NCI-H128 (cell line): ENCODE measurements around the gene MRNIP.
"Not testable (repeated sequence)": the region's sequence is repeated elsewhere in the genome, so short reads cannot be mapped to it uniquely, and the experiment has no call there.

Experiments used
- DNase-seq: peaks from one replicate; lab custom pipeline; 2025; ENCODE audit not compliant: unreplicated experiment; lab: John Stamatoyannopoulos, UW

Gene MRNIP

DNA sequence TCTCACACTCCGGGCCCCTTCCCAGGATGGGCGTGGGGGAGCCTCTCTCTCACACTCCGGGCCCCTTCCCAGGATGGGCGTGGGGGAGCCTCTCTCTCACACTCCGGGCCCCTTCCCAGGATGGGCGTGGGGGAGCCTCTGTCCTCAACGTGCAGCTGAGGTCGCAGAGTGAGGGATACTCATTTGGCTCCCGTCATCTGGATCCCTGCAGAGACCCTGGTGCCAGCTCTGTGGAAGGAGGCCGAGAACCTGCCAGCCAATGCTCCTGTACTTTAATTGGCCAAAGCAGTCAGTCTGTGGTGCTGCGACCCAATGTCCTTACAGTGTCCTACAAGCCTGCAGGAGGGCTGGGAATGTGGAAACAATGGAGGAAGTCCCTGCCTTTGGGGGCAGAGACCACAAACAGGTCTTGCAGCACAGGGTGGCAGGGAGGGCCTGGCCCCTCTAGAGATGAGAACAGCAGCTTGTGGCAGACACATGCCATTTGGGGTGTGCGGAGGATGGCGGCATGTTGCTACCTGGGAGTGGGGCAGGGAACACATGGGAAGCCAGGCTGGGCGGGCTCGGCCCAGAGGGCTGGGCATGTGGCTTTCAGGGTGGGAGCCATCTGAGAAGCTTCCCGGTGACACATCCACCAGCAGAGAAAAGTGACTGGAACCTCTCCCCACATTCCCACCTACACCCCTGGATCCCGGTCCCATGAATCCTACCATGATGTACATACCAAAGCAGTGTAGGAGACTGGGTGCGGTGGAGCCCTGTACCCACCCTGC is 13.6 kb upstream of the MRNIP start:
- no peak for DNase-seq

DNA sequence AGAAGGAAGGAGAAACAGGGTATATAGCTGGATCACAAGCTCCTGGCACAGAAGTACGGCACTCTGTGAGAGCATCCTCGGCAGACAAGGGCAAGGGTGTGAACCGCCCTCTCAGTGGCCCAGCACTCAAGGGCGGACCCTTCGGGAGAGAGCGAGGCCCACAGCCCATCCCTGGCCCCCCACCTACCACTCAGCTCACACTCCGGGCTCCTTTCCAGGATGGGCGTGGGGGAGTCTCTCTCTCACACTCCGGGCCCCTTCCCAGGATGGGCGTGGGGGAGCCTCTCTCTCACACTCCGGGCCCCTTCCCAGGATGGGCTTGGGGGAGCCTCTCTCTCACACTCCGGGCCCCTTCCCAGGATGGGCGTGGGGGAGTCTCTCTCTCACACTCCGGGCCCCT is 12.9 kb upstream of the MRNIP start:
- DNase-seq, result not testable (repeated sequence)

DNA sequence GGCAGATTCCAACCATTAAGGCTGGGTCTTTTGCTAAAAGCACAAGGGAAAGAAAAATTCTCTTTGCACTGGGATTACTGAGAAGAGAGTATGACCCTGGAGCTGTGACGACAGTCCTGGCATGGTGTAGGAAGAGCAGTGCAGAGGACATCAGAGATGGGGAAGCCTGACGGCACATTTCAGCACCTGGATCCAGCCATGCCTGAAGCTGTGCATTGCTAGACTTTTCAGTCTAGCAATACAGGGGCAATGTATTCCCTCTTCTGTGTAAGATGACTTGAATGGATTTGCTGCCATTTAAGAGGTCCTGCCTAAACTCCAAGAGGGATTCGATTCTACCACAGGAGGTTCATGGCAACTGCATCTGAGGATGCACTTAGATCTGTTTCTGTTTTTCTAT is 12.3 kb upstream of the MRNIP start:
- DNase-seq, result no peak

DNA sequence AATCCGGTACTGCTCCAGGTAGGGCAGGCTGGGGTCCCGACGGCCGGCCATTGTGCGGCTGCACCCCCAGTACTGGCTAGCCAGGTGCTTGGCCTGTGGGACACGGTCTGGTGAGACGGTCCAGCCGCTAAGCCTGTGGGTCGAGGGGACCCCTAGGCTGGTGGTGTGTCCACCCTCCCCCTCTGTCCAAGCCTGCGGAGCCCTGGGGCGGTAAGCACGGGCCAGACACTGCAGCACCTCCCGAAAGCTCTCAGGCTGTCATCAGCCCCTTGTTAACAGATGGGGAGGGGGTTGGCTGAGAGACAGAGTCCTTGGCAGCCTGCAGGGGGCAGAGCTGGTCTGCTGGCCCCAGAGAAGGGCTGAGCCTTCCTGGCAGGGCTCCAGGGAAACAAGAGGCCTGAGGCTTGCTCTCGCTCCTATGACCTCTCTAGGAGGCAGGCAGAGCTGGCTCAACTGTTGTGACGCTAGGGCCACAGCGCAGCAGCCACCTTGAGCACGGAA is 11.8 kb upstream of the MRNIP start:
- DNase-seq, result no peak

DNA sequence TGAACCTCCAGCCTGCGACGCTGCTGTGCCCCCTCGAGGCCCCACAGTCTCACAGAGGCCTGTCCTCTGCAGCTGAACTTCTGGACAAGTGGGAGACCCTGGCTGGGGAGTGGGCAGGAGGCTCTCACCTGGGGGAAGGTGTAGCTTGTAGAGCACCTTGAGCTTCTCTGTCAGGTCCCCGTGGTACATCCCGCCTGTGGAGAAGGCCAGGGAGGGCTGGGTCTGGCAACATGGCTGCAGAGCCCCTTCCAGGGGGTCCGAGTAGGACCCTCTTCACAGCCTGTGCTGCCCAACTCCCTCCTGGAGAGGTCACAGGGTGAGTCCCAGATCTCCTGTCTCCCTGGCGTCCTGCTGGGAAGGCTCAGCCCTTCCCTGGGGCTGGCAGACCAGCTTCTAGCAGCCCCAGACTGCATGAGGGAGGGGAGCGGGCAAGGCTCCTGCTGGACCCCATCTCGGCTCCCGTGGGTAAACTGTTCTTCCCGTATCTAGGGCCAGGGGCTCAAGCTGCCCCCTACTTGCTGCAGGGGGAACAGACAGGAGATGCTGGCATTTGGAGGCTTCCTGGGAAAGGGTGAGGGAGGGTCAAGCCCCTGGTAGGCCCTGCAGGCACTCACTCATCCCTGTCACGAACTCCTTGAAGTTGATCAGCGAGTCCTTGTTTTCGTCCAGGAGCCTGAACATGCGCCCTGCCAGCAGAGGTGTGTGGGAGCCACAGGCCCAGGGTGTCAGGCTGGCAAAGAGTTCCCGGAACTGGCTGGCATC is 11.2 kb upstream of the MRNIP start:
- no peak for DNase-seq

DNA sequence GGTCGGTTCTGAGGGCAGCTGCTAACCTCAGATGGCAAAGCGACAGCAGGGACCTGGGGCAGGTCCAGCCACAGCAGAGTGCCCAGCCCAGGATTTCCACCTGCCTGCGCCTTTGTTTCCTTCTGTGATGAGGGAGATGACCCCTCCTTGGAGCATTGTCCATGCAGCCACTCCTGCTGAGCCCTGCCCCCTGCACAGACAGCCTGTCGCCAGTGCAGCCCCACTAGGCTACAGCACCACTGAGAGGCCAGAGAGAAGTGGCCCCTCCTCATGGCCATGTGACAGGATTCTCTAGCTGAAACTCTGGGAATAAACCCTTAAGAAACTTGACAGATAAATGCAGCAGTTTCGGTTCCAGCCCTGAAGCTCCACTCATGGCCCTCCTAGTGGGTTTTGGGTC is 10.5 kb upstream of the MRNIP start:
- no peak for DNase-seq

DNA sequence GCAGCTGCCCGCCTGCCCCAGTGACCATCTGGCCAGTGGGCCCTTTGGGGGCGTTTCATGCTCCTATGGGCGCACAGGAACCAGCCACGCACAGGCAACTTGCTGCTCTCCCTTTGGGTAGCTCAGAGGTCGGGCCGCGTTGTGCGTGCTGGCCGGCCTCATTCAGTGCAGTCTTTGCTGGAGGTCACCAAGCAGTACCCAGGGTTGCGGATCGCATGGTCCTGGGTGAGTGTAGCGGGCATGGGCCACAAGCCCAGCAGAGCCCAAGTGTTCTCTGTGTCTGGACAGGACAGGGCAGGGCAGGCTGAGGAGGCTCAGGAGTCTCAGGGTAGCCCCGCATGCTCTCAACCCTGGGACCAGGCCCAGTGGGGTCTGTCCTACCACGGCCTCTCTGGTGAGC is 9.9 kb upstream of the MRNIP start:
- DNase-seq, result no peak

DNA sequence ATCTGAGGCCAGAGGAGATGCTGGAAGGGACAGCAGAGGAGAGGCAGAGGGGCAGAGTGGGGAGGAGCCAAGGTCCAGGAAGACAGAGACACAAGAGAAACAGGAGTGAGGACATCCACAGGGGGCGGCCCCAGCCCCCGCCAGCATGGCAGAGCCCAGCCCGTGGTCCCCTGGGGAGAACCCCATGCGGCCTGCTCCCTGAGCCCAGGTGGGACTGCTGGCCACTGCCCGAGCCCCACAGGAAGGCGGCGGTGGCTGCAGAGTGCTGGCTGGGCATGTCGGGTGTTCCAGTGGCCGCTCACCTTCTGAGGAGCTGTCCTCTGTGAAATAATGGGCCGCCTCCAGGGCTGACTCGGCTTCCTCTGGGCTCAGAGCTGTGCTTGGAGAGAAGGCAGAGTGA is 8.9 kb upstream of the MRNIP start:
- DNase-seq, result no peak

DNA sequence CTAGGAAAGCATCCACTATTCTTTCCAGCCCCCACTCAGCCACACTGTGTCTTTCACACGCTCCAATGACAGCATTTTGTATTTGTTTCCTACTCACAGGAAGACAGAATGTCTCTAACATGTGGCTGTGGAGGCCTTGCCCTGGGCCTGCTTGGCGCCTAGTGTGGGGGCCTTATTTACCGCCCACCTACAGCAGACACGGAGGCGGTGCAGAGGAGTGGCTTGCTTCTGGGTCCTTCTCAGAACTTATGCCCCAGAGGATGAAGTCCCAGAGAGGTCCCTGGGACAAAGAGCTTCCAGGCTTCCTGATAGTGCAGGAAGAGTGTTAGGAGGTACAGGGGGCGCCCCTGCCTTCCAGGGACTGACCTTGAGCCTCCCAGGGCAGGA is 8.5 kb upstream of the MRNIP start:
- DNase-seq, result no peak

DNA sequence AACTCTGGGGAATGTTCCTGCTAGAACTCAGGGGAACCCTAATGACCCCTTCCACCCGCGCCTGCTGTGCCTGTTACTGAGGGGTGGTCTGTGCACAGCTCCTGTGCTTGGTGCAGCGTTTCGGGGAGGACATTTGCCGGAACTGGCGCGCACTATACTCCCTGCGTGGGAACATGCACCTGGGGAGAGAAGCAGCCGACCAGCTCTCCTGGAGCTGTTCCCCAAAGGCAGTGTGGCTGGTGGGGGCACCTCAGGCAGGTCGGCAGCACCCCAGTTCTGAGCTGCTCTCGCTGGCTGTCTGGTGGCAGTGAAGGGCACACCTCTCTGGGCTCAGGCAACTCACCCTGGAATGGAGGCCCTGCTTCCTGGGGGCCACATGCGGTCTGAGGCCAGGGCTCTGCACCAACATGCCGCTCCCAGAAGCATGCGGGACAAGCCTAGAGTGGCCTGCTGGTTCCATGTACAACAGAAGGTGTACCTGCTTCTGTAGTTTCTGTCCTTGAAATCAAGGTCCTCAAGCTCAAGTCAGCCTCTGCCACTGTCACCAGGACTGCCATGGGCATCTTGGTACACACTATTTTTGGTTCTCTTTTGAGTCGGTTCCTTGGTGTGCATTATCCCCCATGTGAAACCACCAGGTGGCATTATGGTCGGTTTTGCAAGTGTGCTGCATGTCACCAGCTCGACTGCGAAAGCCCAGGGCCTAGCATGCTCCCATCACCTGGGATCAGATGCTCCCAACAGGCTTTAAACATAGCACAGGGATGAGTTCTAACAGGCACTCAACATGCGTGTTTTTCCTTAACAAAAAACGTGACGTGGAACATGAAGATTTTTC is 7.8 kb upstream of the MRNIP start:
- no peak for DNase-seq

DNA sequence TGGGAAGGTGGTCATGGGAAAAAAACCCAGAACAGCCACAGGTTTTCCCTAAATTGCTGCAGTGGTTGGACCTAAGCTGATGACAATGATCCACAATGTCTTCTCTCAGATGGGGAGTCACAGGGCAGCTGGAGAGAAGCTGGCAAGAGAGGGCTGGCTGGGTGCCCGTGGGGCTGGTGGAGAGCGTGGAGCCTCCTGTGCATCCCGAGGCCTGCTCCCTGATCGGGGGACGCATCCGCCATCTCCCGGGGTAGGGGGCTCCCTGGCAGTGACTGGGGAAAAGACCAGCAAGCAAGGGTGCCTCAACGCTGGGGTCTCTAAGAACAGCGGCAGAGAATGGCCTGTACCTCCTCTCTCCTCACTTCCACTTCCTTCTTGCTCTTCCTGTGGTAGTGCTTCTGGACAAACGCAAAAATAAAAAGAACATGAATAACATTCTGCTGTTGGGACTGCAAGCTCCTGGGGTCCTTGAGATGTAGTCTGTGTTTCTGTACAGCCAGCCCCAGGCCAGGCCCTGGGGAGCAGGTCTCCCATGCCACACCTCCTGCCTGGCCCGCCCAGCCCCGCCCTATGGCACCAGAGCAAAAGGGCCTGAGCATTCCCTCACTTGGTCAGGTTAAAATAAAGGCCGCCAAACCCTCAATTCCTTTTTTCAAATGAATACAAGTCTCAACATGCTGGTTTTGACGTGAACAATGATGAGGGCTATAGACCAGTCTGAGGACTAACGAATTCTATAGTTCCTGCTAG is 7.0 kb upstream of the MRNIP start:
- DNase-seq, result no peak

DNA sequence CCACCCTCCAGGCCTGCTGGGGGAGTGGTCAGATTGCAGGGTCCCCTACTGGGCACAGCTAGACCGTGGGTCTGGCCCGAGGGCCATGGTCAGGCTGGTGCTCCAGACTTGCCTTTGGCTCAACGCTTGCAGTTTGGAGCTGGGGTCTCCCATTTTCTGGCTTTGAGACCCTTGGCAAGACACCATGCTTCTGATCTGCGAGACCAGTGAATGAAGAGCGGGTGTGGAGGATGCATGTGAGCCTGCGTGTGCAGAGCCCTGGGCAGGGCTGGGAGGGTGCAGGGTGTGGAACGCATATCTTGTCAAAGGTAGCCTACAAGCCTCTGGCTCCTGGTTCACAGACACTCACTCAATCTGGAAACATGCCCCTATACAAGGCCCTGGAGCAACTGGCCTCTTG is 6.1 kb upstream of the MRNIP start:
- no peak for DNase-seq

DNA sequence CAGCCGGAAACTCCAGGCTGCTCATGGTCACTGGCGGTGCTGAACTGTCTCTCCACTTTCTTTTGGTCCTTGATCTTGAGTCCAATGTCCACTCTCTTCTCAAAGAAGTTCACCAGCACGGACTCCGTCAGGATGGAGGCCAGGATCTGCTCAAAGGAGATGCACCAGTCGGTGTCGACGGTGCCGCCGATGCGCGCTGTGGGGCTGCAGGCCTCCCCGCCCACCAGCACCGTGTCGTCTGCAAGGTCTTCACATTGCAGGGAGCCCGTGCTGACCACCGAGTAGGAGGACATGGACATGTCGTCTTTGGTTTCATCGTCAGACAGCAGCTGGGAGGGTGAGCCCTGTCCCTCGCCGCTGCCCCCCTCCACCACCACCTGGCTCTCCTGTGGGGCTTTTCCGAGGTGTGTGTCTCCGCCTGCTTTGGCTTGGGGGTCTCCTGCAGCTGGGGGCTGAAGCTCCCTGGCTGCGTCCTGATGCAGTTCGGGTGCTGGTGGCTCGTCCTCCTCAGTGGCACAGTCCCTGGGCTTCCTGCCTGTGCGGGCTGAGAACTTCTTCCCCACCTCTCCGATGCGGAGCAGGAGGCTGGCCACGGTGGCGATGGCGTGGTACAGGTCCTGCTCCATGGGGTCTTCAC is 5.0 kb upstream of the MRNIP start:
- DNase-seq, result no peak

DNA sequence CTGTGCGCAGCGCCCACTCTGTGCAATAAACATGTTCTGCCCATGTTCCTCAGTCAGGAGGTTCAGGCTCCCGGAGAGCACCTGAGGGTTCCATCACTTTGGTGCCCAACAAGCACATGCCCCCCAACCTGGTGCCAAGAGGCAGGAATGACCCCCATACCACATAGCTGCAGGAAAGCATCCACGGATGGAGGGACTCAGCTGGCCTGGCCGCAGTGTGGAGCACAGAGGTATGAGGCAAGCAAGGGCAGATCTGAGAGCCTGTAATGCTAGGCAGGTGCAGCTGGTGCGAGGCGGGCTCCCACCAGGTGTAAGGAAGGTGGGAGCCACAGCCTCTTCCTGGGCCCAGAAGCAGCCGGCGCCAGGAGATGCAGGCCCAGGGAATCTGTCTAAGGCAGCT is 4.3 kb upstream of the MRNIP start:
- DNase-seq, result no peak

DNA sequence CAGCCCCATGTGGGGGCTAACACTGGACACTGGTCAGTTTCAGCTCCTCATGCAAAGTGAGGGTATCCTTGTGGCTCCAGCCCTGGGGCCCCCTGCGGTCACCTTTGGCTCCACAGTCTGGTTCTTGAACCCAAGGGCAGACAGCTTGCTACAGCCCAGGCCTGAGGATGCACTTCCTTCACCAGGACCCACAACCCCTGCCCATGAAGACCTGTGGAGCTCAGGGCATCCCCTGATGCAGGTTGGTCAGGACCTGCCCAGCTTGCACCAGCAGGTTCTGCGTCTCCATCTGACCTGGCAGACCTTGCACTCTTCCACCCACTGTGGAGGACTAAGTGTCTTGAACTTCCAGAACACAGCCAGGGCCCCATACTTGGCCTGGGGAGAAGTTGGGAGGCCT is 3.7 kb upstream of the MRNIP start:
- DNase-seq, result no peak

DNA sequence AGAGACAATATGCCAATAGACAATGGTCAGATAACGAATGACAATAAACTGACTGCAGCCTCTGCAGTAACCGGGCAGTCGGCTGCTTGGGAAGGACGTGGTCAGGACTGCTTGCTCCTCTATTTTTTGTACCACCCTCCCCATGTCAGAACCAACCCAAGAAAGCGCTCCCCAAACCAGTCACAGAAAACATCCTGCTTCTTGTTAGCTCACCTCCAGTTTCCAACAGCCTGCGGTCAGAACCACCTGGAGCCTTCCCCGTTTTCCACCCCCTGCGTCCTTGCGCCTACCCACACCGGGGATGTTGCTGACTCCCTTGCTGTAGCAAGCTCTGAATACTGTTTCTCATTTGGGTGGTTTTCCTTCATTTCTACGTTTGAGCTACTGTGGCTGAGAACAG is 1.7 kb upstream of the MRNIP start:
- no peak for DNase-seq

DNA sequence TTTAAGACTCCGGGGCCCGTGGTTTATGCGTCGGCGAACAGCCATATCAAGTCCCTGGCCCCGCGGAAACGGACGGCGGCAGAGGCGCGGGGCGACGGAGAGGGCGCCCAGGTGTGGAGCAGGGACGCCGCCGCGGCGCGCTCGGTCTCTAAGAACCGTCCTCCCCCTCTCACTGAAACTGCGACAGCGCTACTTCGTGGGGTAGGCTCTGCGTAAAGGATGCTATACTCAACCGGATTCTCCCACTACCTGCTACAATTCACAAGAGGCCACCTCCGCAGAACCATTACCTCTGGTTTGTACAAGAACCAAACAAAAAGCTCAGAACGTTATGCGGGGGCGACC is 404 bp downstream of the MRNIP start:
- no peak for DNase-seq

DNA sequence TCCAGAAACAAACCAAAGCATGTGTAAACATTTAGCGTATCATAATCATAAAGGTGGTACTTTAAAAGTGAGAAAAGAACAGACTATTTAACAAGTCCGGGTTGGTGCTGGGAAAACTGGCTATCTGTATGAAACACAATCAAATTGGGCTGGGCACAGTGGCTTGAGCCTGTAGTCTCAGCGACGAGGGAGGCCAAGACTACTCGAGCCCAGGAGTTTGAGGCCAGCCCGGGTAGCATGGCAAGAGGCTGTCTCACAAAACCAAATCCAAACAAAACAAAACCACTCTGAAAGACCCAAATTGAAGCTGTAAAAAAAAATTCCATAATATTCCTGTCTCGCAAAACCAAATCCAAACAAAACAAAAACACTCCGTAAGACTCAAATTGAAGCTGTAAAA is 4.3 kb downstream of the MRNIP start:
- no peak for DNase-seq

DNA sequence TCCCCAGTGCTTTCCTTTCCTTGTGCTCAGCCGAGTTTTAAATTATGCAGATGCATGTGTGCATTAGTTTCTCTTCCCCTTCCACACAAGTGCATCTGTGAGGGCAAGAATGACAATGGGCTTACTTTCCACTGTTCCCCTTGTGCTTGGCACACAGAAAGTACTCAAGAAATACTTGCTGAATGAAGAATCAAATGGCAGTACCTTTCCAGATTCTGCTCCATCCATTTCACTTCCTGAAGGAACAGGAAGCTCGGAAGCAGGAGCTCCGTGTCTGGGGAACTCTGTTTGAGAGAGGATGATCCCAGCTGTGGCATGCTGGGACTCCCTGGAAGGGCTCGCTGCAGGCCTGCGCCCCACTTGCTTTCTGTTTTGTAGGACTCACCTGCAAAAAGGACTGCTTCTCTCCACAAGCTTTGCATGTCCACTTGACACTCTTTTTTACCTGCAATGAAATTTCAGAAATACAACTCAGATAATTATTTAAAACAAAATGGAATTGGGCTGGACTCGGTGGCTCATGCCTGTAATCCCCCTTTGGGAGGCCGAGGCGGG is 5.5 kb downstream of the MRNIP start:
- DNase-seq, result no peak

DNA sequence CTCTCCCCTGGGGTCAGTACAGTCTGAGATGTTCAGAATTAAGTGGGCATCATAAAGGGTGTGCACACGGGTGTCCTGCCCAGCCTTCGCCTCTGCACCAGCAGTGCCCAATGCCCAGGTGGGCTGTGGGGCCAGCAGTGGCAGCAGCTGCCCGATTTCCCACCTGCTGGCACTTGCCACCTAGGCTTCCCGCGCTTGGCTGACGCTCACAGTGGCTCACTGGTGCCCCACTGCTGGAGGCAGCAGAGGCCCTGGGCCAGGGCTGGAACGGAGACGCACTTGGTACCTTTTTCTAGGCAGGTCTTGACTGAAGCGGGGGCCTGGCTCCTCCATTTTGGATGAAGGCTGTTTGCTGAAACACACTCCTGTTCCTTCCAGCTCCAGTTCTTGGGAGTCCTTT is 17.0 kb downstream of the MRNIP start:
- no peak for DNase-seq
